ENCODE measurements around the gene CDC42BPG.

The CDC42BPG gene

GRCh38 chr11:64869571-64870175 lies 25.2 kb upstream of the CDC42BPG start:
- H3K27ac ChIP-seq (ENCODE audit: low read depth, low read length): peak overlapping the region; percentile 38; the same call in 1 of the 2 replicates

DNA sequence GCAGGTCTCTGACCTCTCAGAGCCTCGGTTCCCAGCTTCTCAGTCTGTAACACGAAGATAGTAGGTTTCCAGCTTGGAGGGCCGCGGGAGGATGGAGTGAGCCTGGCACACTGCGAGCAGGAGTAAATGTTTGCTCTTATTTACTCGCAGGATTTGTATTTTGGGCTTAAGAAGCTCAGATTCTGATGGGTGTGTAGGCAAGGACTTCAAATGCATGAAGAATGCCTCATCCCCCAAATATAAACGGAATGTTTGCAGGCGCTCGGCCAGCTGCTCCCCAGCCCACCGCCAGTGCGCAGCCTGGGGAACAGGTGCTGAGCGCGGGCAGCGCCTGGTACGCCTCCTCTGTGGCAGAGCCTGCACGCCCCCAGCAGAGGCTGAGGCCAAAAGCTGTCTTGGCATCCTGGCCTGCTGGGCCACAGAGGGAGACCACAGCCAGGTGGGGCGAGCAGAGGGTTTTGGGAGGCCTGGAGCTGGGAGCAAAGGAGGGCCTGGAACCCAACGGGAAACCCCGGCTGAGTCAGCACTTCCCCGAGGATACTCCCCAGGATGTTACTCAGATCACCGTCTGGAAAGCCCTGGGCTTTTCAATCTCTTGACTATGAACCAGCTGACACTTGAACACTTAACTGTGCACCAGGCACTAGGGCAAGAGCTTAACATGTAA lies 24.6 kb upstream of the CDC42BPG start:
- Histone ChIP-seq H3K36me3 (ENCODE audit: control insufficient read depth, insufficient read depth, low read length) (peaks cover 17% of the 10 kb centered on the region), H3K27ac (ENCODE audit: low read depth, low read length) (peak overlapping the region; percentile 38; the same call in 1 of the 2 replicates), H3K9ac (ENCODE audit: low read length) (no peak overlapping the region), H3K4me3 (ENCODE audit: low read depth, low read length) (no peak overlapping the region), H3K4me1 (ENCODE audit: control insufficient read depth, insufficient read depth, low read length) (peaks cover 32% of the 10 kb centered on the region), H3K27me3 (ENCODE audit: control insufficient read depth, insufficient read depth, low read length) (no peaks in the 10 kb centered on the region), H3K9me3 (ENCODE audit: control insufficient read depth, insufficient read depth, low read depth, low read length) (no peaks in the 10 kb centered on the region)

More at GRCh38 chr11:64869571-64870175, 25.2 kb upstream of the CDC42BPG start:
- Histone ChIP-seq H3K4me1 (ENCODE audit: control insufficient read depth, insufficient read depth, low read length) (peaks cover 26% of the 10 kb centered on the region), H3K27me3 (ENCODE audit: control insufficient read depth, insufficient read depth, low read length) (no peaks in the 10 kb centered on the region), H3K9ac (ENCODE audit: low read length) (peak overlapping the region; percentile 49), H3K9me3 (ENCODE audit: control insufficient read depth, insufficient read depth, low read depth, low read length) (no peaks in the 10 kb centered on the region), H3K4me3 (ENCODE audit: low read depth, low read length) (no peak overlapping the region), H3K36me3 (ENCODE audit: control insufficient read depth, insufficient read depth, low read length) (peaks cover 22% of the 10 kb centered on the region)

GRCh38 chr11:64867748-64868462 lies 23.5 kb upstream of the CDC42BPG start:
- no peak overlapping the region for H3K9ac ChIP-seq (ENCODE audit: low read length)
- no peaks in the 10 kb centered on the region for H3K9me3 ChIP-seq (ENCODE audit: control insufficient read depth, insufficient read depth, low read depth, low read length)
- H3K27me3 ChIP-seq (ENCODE audit: control insufficient read depth, insufficient read depth, low read length): no peaks in the 10 kb centered on the region
- H3K27ac ChIP-seq (ENCODE audit: low read depth, low read length): no peak overlapping the region
- peaks cover 12% of the 10 kb centered on the region; the same call in 1 of the 2 replicates for H3K36me3 ChIP-seq (ENCODE audit: control insufficient read depth, insufficient read depth, low read length)
- H3K4me3 ChIP-seq (ENCODE audit: low read depth, low read length): no peak overlapping the region
- H3K4me1 ChIP-seq (ENCODE audit: control insufficient read depth, insufficient read depth, low read length): peaks cover 43% of the 10 kb centered on the region

DNA sequence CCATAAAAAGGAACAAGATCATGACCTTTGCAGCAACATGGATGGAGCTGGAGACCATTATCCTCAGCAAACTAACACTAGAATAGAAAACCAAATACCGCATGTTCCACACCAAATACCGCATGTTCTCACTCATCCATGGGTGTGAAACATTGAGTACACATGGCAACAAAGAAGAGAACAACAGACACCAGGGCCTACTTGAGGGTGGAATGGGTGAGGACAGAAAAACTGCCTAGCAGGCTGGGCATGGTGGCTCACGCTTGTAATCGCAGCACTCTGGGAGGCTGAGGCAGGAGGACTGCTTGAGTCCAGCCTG lies 21.7 kb upstream of the CDC42BPG start:
- no peak overlapping the region for H3K9ac ChIP-seq (ENCODE audit: low read length)
- H3K4me3 ChIP-seq (ENCODE audit: low read depth, low read length): no peak overlapping the region
- no peak overlapping the region for H3K27ac ChIP-seq (ENCODE audit: low read depth, low read length)
- peaks cover 43% of the 10 kb centered on the region for H3K4me1 ChIP-seq (ENCODE audit: control insufficient read depth, insufficient read depth, low read length)
- H3K9me3 ChIP-seq (ENCODE audit: control insufficient read depth, insufficient read depth, low read depth, low read length): no peaks in the 10 kb centered on the region
- H3K27me3 ChIP-seq (ENCODE audit: control insufficient read depth, insufficient read depth, low read length): no peaks in the 10 kb centered on the region
- H3K36me3 ChIP-seq (ENCODE audit: control insufficient read depth, insufficient read depth, low read length): peaks cover 3% of the 10 kb centered on the region; the same call in 1 of the 2 replicates

GRCh38 chr11:64865286-64866172 lies 21.1 kb upstream of the CDC42BPG start:
- H3K36me3 ChIP-seq (ENCODE audit: control insufficient read depth, insufficient read depth, low read length): no peaks in the 10 kb centered on the region
- peaks cover 39% of the 10 kb centered on the region for H3K4me1 ChIP-seq (ENCODE audit: control insufficient read depth, insufficient read depth, low read length)
- H3K4me3 ChIP-seq (ENCODE audit: low read depth, low read length): no peak overlapping the region
- no peaks in the 10 kb centered on the region for H3K9me3 ChIP-seq (ENCODE audit: control insufficient read depth, insufficient read depth, low read depth, low read length)
- H3K9ac ChIP-seq (ENCODE audit: low read length): peak overlapping the region; percentile 38
- H3K27me3 ChIP-seq (ENCODE audit: control insufficient read depth, insufficient read depth, low read length): no peaks in the 10 kb centered on the region
- no peak overlapping the region for H3K27ac ChIP-seq (ENCODE audit: low read depth, low read length)

GRCh38 chr11:64864473-64865285 lies 20.2 kb upstream of the CDC42BPG start:
- peaks cover 32% of the 10 kb centered on the region for H3K4me1 ChIP-seq (ENCODE audit: control insufficient read depth, insufficient read depth, low read length)
- H3K4me3 ChIP-seq (ENCODE audit: low read depth, low read length): no peak overlapping the region
- H3K27me3 ChIP-seq (ENCODE audit: control insufficient read depth, insufficient read depth, low read length): no peaks in the 10 kb centered on the region
- peak overlapping the region; percentile 38 for H3K9ac ChIP-seq (ENCODE audit: low read length)
- H3K9me3 ChIP-seq (ENCODE audit: control insufficient read depth, insufficient read depth, low read depth, low read length): no peaks in the 10 kb centered on the region
- peaks cover 6% of the 10 kb centered on the region; the same call in 1 of the 2 replicates for H3K36me3 ChIP-seq (ENCODE audit: control insufficient read depth, insufficient read depth, low read length)
- H3K27ac ChIP-seq (ENCODE audit: low read depth, low read length): peak overlapping the region; percentile 69; the same call in 1 of the 2 replicates

DNA sequence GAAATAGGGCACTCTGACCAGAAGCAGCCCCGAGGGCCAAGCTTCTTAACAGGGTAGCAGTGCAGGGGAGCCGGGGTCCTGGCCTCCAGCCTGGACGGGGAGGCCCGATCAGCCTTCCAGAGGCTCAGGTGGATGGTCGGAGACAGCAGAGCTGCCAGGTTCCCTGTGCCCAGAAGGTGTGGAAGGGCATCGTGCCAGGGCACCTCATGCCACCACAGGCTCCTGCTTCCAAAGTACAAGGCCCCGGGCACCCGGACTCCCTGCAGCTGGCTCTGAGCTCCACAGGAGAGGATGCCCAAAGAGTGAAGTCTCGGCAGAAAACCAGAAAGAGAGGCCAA lies 19.7 kb upstream of the CDC42BPG start:
- peak overlapping the region; percentile 69; the same call in 1 of the 2 replicates for H3K27ac ChIP-seq (ENCODE audit: low read depth, low read length)
- no peaks in the 10 kb centered on the region for H3K9me3 ChIP-seq (ENCODE audit: control insufficient read depth, insufficient read depth, low read depth, low read length)
- peaks cover 30% of the 10 kb centered on the region for H3K4me1 ChIP-seq (ENCODE audit: control insufficient read depth, insufficient read depth, low read length)
- no peaks in the 10 kb centered on the region for H3K27me3 ChIP-seq (ENCODE audit: control insufficient read depth, insufficient read depth, low read length)
- H3K9ac ChIP-seq (ENCODE audit: low read length): peak overlapping the region; percentile 29
- peaks cover 9% of the 10 kb centered on the region; the same call in 1 of the 2 replicates for H3K36me3 ChIP-seq (ENCODE audit: control insufficient read depth, insufficient read depth, low read length)
- no peak overlapping the region for H3K4me3 ChIP-seq (ENCODE audit: low read depth, low read length)

DNA sequence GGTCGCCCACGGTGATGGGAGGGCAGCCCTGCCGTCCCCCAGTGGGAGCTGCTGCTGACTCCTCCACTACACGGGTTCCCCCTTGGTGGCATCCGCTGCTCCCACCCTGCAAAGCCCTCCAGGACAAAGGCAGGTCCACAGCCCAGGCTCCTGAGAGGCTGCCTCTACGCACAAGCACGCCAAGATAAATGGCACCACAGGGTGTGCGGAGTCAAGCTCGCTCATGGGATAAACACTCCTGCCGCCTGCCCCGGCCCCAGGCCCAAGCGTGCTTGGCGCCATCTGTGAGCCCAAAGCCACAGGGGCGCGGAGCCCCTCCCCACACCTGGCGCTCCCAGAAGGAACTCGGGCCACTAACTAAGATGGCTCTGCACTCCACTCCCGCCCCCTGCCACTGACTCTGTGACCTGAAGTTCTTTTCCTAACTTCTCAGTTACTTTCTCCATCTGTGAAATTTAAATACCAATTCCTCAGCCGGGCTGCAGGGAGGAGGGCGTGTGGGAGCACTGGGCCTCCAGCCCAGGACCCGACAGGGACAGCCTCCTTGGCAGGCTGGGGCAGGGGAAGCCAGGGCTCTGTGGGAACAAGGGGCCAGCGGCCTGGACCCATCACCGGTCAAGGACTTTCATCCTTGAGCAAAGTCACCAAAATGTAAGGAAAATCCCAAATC lies 19.1 kb upstream of the CDC42BPG start:
- Histone ChIP-seq H3K4me3 (ENCODE audit: low read depth, low read length) (no peak overlapping the region), H3K9ac (ENCODE audit: low read length) (peak overlapping the region; percentile 29), H3K27me3 (ENCODE audit: control insufficient read depth, insufficient read depth, low read length) (no peaks in the 10 kb centered on the region), H3K9me3 (ENCODE audit: control insufficient read depth, insufficient read depth, low read depth, low read length) (no peaks in the 10 kb centered on the region), H3K4me1 (ENCODE audit: control insufficient read depth, insufficient read depth, low read length) (peaks cover 30% of the 10 kb centered on the region), H3K36me3 (ENCODE audit: control insufficient read depth, insufficient read depth, low read length) (peaks cover 12% of the 10 kb centered on the region), H3K27ac (ENCODE audit: low read depth, low read length) (peak overlapping the region; percentile 69; the same call in 1 of the 2 replicates)

GRCh38 chr11:64862987-64863390 lies 18.5 kb upstream of the CDC42BPG start:
- Histone ChIP-seq H3K4me1 (ENCODE audit: control insufficient read depth, insufficient read depth, low read length) (peaks cover 30% of the 10 kb centered on the region), H3K27me3 (ENCODE audit: control insufficient read depth, insufficient read depth, low read length) (no peaks in the 10 kb centered on the region), H3K9me3 (ENCODE audit: control insufficient read depth, insufficient read depth, low read depth, low read length) (no peaks in the 10 kb centered on the region), H3K27ac (ENCODE audit: low read depth, low read length) (0 out of 2 replicates have a peak overlapping the region, but pooled peaks have one; percentile 9), H3K9ac (ENCODE audit: low read length) (no peak overlapping the region), H3K4me3 (ENCODE audit: low read depth, low read length) (no peak overlapping the region), H3K36me3 (ENCODE audit: control insufficient read depth, insufficient read depth, low read length) (peaks cover 15% of the 10 kb centered on the region)

All from HUES6 (cell line).